ENCODE results near the gene MT3. TPM values are rescaled to one million over a fixed set of nuclear protein-coding genes. Genes with fewer than 3 reads are reported as not detected.

MT3 gene
- total and polyA plus RNA-seq, 2 of the 13 experiments (the other 11 are each of a cell fraction or from before 2014, with no cell fraction given) = not detected

DNA sequence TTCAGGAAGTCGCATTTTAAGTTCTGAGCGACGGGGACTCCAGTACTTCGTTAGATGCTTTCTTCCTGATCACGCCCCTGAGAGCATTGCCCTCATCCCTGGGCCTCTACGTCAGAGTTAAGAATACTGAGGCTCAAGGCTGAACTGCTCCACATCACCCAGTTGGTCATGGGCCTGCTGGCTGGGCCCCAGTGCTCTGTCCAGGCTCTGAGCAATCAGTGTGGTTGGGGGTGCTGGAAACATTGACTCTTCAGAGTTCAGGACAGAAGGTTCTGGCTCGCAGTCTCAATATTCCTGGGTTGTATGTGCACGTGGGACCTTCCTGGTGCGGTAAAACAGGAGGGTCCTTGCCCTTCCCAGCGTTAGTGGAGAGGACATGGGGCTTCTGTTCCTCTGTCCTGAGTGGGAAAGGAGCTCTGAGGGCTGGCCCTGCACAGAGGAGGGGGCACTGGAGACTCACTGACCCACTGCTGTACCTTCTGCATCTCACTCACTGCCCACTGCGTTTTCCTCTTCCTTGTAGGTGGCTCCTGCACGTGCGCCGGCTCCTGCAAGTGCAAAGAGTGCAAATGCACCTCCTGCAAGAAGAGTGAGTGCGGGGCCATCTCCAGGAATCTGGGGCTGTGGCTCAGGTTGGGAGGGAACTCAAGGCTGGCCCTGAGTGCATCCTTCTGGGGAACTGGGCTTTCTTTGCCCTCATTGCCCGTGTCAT is 36.8 kb downstream of the MT3 start:
- in situ Hi-C loops (cut with HindIII; ENCODE audit: extremely low pct_ligation_motif_present, low pct_unique_long_range_greater_than_20kb) (no loop called here), intact Hi-C loops (cut with micrococcal nuclease; ENCODE audit: unreplicated experiment) (loop anchor here (2.0 kb wide), 1 partner anchor 17 kb away; the partner anchor contains the start of gene MT2A)
- TSS peak; percentile 98 for BruUV-seq (replicated peaks)
- Histone ChIP-seq H4K20me1 (ENCODE audit: insufficient read depth, low read length) (no peaks in the 10 kb centered on the region), H3K27me3 (ENCODE audit: control insufficient read depth in 1 of 2, insufficient read depth in 2 of 2, low read length in 2 of 2) (peaks cover 0 to 41% of the 10 kb centered on the region in 2 experiments; a peak in 3 of 5 replicates), H3K4me1 (ENCODE audit: insufficient read depth, low read length) (peaks cover 60% of the 10 kb centered on the region), H3K4me3 (replicated peaks in 1 of 3; ENCODE audit: insufficient read depth in 1 of 3, low read depth in 2 of 3, low read length in 3 of 3) (peak overlapping the region; percentile 63 to 88 (median 72)), H3K9me3 (ENCODE audit: low read length) (no peaks in the 10 kb centered on the region), H3K9ac (ENCODE audit: insufficient read depth, low read depth, low read length) (peak overlapping the region; percentile 64), H2AFZ (ENCODE audit: low read length) (no peak overlapping the region), H3K36me3 (replicated peaks in 1 of 2; ENCODE audit: control insufficient read depth in 1 of 2, insufficient read depth in 2 of 2, low read length in 2 of 2) (no peaks in the 10 kb centered on the region), H3K4me2 (ENCODE audit: low read depth, low read length) (peak overlapping the region; percentile 97), H3K27ac (ENCODE audit: extremely low read length, insufficient read depth, low read length) (no peak overlapping the region), H3K79me2 (ENCODE audit: insufficient read depth, low read length) (no peaks in the 10 kb centered on the region)
- peak; percentile 41 for ATAC-seq
- FAIRE-seq = peak; percentile 56
- ChIA-PET CTCF (ENCODE audit: low intra/inter-chr PET ratio, low total read pairs) (no interaction called here), POLR2A (interaction anchor here (0.9 to 4.8 kb wide), 9 partner anchors 11 to 57 kb away, joined by 3 to 83 read pairs (median 5); partner anchors contain the start of genes MT1F and MT2A)
- DNase-seq (ENCODE audit: low spot score) = no peak
- 31% methylated on average over 16 of the region's 16 CpGs for WGBS (ENCODE audit: low lambda C conversion rate)
- TF ChIP-seq, protein P1, sequence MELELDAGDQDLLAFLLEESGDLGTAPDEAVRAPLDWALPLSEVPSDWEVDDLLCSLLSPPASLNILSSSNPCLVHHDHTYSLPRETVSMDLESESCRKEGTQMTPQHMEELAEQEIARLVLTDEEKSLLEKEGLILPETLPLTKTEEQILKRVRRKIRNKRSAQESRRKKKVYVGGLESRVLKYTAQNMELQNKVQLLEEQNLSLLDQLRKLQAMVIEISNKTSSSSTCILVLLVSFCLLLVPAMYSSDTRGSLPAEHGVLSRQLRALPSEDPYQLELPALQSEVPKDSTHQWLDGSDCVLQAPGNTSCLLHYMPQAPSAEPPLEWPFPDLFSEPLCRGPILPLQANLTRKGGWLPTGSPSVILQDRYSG (CRISPR knock-in tag; IDR thresholded peaks at IDR 0.05) = no peak
- TF ChIP-seq PHF8 (CRISPR knock-in tag; IDR thresholded peaks at IDR 0.05) = no peak
- no peak for TF ChIP-seq TRIM24 (CRISPR knock-in tag; IDR thresholded peaks at IDR 0.05)
- TF ChIP-seq ZNF562 (CRISPR knock-in tag; IDR thresholded peaks at IDR 0.05; ENCODE audit: borderline replicate concordance) = no peak
- TF ChIP-seq, protein P2, sequence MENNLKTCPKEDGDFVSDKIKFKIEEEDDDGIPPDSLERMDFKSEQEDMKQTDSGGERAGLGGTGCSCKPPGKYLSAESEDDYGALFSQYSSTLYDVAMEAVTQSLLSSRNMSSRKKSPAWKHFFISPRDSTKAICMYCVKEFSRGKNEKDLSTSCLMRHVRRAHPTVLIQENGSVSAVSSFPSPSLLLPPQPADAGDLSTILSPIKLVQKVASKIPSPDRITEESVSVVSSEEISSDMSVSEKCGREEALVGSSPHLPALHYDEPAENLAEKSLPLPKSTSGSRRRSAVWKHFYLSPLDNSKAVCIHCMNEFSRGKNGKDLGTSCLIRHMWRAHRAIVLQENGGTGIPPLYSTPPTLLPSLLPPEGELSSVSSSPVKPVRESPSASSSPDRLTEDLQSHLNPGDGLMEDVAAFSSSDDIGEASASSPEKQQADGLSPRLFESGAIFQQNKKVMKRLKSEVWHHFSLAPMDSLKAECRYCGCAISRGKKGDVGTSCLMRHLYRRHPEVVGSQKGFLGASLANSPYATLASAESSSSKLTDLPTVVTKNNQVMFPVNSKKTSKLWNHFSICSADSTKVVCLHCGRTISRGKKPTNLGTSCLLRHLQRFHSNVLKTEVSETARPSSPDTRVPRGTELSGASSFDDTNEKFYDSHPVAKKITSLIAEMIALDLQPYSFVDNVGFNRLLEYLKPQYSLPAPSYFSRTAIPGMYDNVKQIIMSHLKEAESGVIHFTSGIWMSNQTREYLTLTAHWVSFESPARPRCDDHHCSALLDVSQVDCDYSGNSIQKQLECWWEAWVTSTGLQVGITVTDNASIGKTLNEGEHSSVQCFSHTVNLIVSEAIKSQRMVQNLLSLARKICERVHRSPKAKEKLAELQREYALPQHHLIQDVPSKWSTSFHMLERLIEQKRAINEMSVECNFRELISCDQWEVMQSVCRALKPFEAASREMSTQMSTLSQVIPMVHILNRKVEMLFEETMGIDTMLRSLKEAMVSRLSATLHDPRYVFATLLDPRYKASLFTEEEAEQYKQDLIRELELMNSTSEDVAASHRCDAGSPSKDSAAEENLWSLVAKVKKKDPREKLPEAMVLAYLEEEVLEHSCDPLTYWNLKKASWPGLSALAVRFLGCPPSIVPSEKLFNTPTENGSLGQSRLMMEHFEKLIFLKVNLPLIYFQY (CRISPR knock-in tag; IDR thresholded peaks at IDR 0.05; ENCODE audit: borderline replicate concordance) = 0 out of 2 replicates have a peak, but pooled peaks have one; percentile 11
- no peak for TF ChIP-seq PAWR (CRISPR knock-in tag; IDR thresholded peaks at IDR 0.05; ENCODE audit: borderline replicate concordance)
- TF ChIP-seq, protein P3, sequence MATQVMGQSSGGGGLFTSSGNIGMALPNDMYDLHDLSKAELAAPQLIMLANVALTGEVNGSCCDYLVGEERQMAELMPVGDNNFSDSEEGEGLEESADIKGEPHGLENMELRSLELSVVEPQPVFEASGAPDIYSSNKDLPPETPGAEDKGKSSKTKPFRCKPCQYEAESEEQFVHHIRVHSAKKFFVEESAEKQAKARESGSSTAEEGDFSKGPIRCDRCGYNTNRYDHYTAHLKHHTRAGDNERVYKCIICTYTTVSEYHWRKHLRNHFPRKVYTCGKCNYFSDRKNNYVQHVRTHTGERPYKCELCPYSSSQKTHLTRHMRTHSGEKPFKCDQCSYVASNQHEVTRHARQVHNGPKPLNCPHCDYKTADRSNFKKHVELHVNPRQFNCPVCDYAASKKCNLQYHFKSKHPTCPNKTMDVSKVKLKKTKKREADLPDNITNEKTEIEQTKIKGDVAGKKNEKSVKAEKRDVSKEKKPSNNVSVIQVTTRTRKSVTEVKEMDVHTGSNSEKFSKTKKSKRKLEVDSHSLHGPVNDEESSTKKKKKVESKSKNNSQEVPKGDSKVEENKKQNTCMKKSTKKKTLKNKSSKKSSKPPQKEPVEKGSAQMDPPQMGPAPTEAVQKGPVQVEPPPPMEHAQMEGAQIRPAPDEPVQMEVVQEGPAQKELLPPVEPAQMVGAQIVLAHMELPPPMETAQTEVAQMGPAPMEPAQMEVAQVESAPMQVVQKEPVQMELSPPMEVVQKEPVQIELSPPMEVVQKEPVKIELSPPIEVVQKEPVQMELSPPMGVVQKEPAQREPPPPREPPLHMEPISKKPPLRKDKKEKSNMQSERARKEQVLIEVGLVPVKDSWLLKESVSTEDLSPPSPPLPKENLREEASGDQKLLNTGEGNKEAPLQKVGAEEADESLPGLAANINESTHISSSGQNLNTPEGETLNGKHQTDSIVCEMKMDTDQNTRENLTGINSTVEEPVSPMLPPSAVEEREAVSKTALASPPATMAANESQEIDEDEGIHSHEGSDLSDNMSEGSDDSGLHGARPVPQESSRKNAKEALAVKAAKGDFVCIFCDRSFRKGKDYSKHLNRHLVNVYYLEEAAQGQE (IDR thresholded peaks at IDR 0.05; ENCODE audit: borderline replicate concordance in 1 of 2, low read depth in 1 of 2, low read length in 2 of 2) = no peak
- TF ChIP-seq EHMT2 (IDR thresholded peaks at IDR 0.05; ENCODE audit: borderline replicate concordance, low read depth, low read length) = no peak
- no peak for TF ChIP-seq ZNF468 (CRISPR knock-in tag; IDR thresholded peaks at IDR 0.05)
- no peak for TF ChIP-seq SIX1 (CRISPR knock-in tag; IDR thresholded peaks at IDR 0.05; ENCODE audit: borderline replicate concordance)
- TF ChIP-seq, protein P4, sequence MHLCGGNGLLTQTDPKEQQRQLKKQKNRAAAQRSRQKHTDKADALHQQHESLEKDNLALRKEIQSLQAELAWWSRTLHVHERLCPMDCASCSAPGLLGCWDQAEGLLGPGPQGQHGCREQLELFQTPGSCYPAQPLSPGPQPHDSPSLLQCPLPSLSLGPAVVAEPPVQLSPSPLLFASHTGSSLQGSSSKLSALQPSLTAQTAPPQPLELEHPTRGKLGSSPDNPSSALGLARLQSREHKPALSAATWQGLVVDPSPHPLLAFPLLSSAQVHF (CRISPR knock-in tag; IDR thresholded peaks at IDR 0.05) = no peak
- TF ChIP-seq ZFP90 (CRISPR knock-in tag; IDR thresholded peaks at IDR 0.05; ENCODE audit: borderline replicate concordance) = no peak

Data from HepG2 (cell line).